Upper lobe of left lung (tissue), 4 donors: ENCODE data around the gene RAET1E.

ENCODE experiments used
- CTCF ChIP-seq, 6 experiments: fragments of 450-650 bp in 4 of 6; fragments of 200-600 bp in 2 of 6; sonication (generic) in 2 of 6; IDR thresholded peaks; one replicate each; pipeline ENCODE4 v1.5.1; 2016 to 2019; ENCODE audit warnings: antibody characterized with exemption in 6 of 6
- EP300 ChIP-seq, 4 donors: sonication (generic); formaldehyde crosslinking; IDR thresholded peaks; one replicate each; pipeline ENCODE4 v1.5.1; 2017; ENCODE audit warnings: antibody characterized with exemption in 4 of 4, control low read depth in 2 of 4
- POLR2A ChIP-seq, 4 donors: fragments of 450-650 bp; IDR thresholded peaks; one replicate each; pipeline ENCODE4 v1.5.1; 2016 to 2017; ENCODE audit warnings: antibody characterized with exemption in 4 of 4, mild to moderate bottlenecking in 2 of 4

- TF ChIP-seq CTCF (IDR thresholded peaks at IDR 0.05), result no peak
- TF ChIP-seq POLR2A (IDR thresholded peaks at IDR 0.05), result no peak
- no peak for TF ChIP-seq EP300 (IDR thresholded peaks at IDR 0.05)
Observed at GRCh38 chr6:149936743-149937142, 38.8 kb upstream of the RAET1E start.
